ENCODE data around the gene RPL10. TPM values are rescaled to one million over a fixed set of nuclear protein-coding genes. Genes with fewer than 3 reads are reported as not detected.

RPL10 gene
- total and polyA plus RNA-seq, 2 of the 8 experiments (the other 6 are each of a cell fraction or from before 2014, with no cell fraction given), result 2,633 to 4,293 TPM

- TF ChIP-seq ATF2 (IDR thresholded peaks at IDR 0.05; ENCODE audit: low read length) (no peak), GABPA (IDR thresholded peaks at IDR 0.05; ENCODE audit: borderline replicate concordance, insufficient read depth, low read length) (no peak), POLR2AphosphoS5 (IDR thresholded peaks at IDR 0.05; ENCODE audit: low read depth, low read length) (no peak)
Observed at GRCh38 chrX:154371789-154372300, 26.3 kb upstream of the RPL10 start (continued).
